SJSA1 (cell line): ENCODE data around the gene LBP. TPM values are rescaled to one million over a fixed set of nuclear protein-coding genes. Genes with fewer than 3 reads are reported as not detected.

Source experiments
- DNase-seq, 2 experiments: peaks; one replicate each; pipeline ENCODE4 v3.0.0-alpha.2; 2015 to 2020; ENCODE audit warnings: low spot score in 2 of 2, low read depth in 1 of 2
- H3K27ac ChIP-seq: fragments of 250-450 bp; sonication (Bioruptor Pico); 2 replicates; pipeline ENCODE4 v1.5.1; 2020; ENCODE audit warnings: mild to moderate bottlenecking, moderate library complexity
- H3K27me3 ChIP-seq: fragments of 250-450 bp; sonication (Bioruptor Pico); replicated peaks from 2 replicates; pipeline ENCODE4 v1.5.1; 2020; ENCODE audit warnings: mild to moderate bottlenecking, moderate library complexity
- H3K36me3 ChIP-seq: fragments of 250-450 bp; sonication (Bioruptor Pico); 2 replicates; pipeline ENCODE4 v1.5.1; 2020; ENCODE audit warnings: mild to moderate bottlenecking
- H3K4me1 ChIP-seq: fragments of 250-450 bp; sonication (Bioruptor Pico); replicated peaks from 2 replicates; pipeline ENCODE4 v1.6.1; 2021; ENCODE audit warnings: mild to moderate bottlenecking
- H3K4me3 ChIP-seq: fragments of 250-450 bp; sonication (Bioruptor Pico); 2 replicates; pipeline ENCODE4 v1.5.1; 2020; ENCODE audit warnings: mild to moderate bottlenecking
- H3K9me3 ChIP-seq: fragments of 250-450 bp; sonication (Bioruptor Pico); replicated peaks from 2 replicates; pipeline ENCODE4 v1.5.1; 2020; ENCODE audit warnings: mild to moderate bottlenecking
- total RNA-seq: library from RNA; depleted of rRNA; stranded (reverse); fragments of >200 nt; shearing (Covaris generic); gene quantifications from 2 replicates; pipeline ENCODE4 v1.2.3, GENCODE V29; 2014

The LBP gene
- total RNA-seq, 1 experiment from 2014 or later = not detected

GRCh38 chr20:38344107-38344701 lies 2.1 kb upstream of the LBP start:
- no peak overlapping the region for H3K4me3 ChIP-seq
- no peaks in the 10 kb centered on the region; the same call in 1 of the 2 replicates for H3K9me3 ChIP-seq
- no peaks in the 10 kb centered on the region for H3K36me3 ChIP-seq

GRCh38 chr20:38345643-38346042 lies 639 bp upstream of the LBP start:
- Histone ChIP-seq H3K4me3 (no peak overlapping the region), H3K4me1 (no peaks in the 10 kb centered on the region), H3K27me3 (no peaks in the 10 kb centered on the region; the same call in 1 of the 2 replicates), H3K9me3 (no peaks in the 10 kb centered on the region), H3K27ac (no peak overlapping the region), H3K36me3 (no peaks in the 10 kb centered on the region)
- no peak for DNase-seq

More at GRCh38 chr20:38344107-38344701, 2.1 kb upstream of the LBP start:
- Histone ChIP-seq H3K27ac (no peak overlapping the region), H3K4me1 (no peaks in the 10 kb centered on the region), H3K27me3 (no peaks in the 10 kb centered on the region; the same call in 1 of the 2 replicates)
- DNase-seq = no peak

- H3K4me1 ChIP-seq = no peaks in the 10 kb centered on the region
- no peak for DNase-seq
- no peaks in the 10 kb centered on the region for H3K27me3 ChIP-seq
- no peaks in the 10 kb centered on the region for H3K9me3 ChIP-seq
- H3K27ac ChIP-seq = no peak overlapping the region
- H3K4me3 ChIP-seq = no peak overlapping the region
- H3K36me3 ChIP-seq = no peaks in the 10 kb centered on the region
These were observed 459 bp downstream of the LBP start for GRCh38 chr20:38346741-38347140.

- H3K4me3 ChIP-seq = no peak overlapping the region
- no peak overlapping the region for H3K27ac ChIP-seq
- H3K36me3 ChIP-seq = no peaks in the 10 kb centered on the region
- no peaks in the 10 kb centered on the region for H3K27me3 ChIP-seq
- no peaks in the 10 kb centered on the region for H3K9me3 ChIP-seq
- DNase-seq = no peak
- H3K4me1 ChIP-seq = no peaks in the 10 kb centered on the region
These were observed 3.6 kb downstream of the LBP start for GRCh38 chr20:38349856-38350255.

- Histone ChIP-seq H3K4me3 (no peak overlapping the region), H3K9me3 (no peaks in the 10 kb centered on the region), H3K4me1 (no peaks in the 10 kb centered on the region), H3K27me3 (no peaks in the 10 kb centered on the region), H3K27ac (no peak overlapping the region), H3K36me3 (no peaks in the 10 kb centered on the region)
- no peak for DNase-seq
These were observed 4.8 kb downstream of the LBP start for GRCh38 chr20:38350879-38351775.

GRCh38 chr20:38353316-38353715 lies 7.0 kb downstream of the LBP start:
- DNase-seq = no peak
- H3K4me1 ChIP-seq = no peaks in the 10 kb centered on the region
- H3K27me3 ChIP-seq = no peaks in the 10 kb centered on the region
- no peaks in the 10 kb centered on the region for H3K9me3 ChIP-seq
- H3K36me3 ChIP-seq = no peaks in the 10 kb centered on the region
- no peak overlapping the region for H3K4me3 ChIP-seq
- no peak overlapping the region for H3K27ac ChIP-seq

GRCh38 chr20:38354227-38354626 lies 7.9 kb downstream of the LBP start:
- H3K9me3 ChIP-seq = no peaks in the 10 kb centered on the region
- H3K4me1 ChIP-seq = no peaks in the 10 kb centered on the region
- H3K4me3 ChIP-seq = no peak overlapping the region
- H3K27ac ChIP-seq = no peak overlapping the region
- no peak for DNase-seq
- H3K27me3 ChIP-seq = no peaks in the 10 kb centered on the region
- H3K36me3 ChIP-seq = no peaks in the 10 kb centered on the region

- Histone ChIP-seq H3K4me3 (no peak overlapping the region), H3K4me1 (no peaks in the 10 kb centered on the region), H3K36me3 (no peaks in the 10 kb centered on the region), H3K9me3 (no peaks in the 10 kb centered on the region), H3K27ac (no peak overlapping the region), H3K27me3 (no peaks in the 10 kb centered on the region)
- DNase-seq = no peak
These were observed 9.1 kb downstream of the LBP start for GRCh38 chr20:38355161-38356012.

GRCh38 chr20:38357653-38358207 lies 11.4 kb downstream of the LBP start:
- H3K4me1 ChIP-seq = no peaks in the 10 kb centered on the region
- no peak for DNase-seq
- H3K27ac ChIP-seq = no peak overlapping the region
- H3K4me3 ChIP-seq = no peak overlapping the region
- H3K9me3 ChIP-seq = no peaks in the 10 kb centered on the region
- no peaks in the 10 kb centered on the region for H3K36me3 ChIP-seq
- H3K27me3 ChIP-seq = no peaks in the 10 kb centered on the region

- no peak for DNase-seq
- Histone ChIP-seq H3K27me3 (no peaks in the 10 kb centered on the region), H3K9me3 (no peaks in the 10 kb centered on the region), H3K4me1 (no peaks in the 10 kb centered on the region), H3K36me3 (no peaks in the 10 kb centered on the region), H3K27ac (no peak overlapping the region), H3K4me3 (no peak overlapping the region)
These were observed 12.3 kb downstream of the LBP start for GRCh38 chr20:38358556-38358955.

GRCh38 chr20:38363004-38363747 lies 16.9 kb downstream of the LBP start:
- Histone ChIP-seq H3K27me3 (no peaks in the 10 kb centered on the region), H3K36me3 (no peaks in the 10 kb centered on the region), H3K9me3 (no peaks in the 10 kb centered on the region), H3K4me3 (no peak overlapping the region), H3K4me1 (no peaks in the 10 kb centered on the region), H3K27ac (no peak overlapping the region)
- DNase-seq = no peak

GRCh38 chr20:38369389-38369788 lies 23.1 kb downstream of the LBP start:
- Histone ChIP-seq H3K27me3 (peaks cover 10% of the 10 kb centered on the region), H3K4me1 (no peaks in the 10 kb centered on the region), H3K9me3 (no peaks in the 10 kb centered on the region), H3K36me3 (no peaks in the 10 kb centered on the region), H3K27ac (no peak overlapping the region), H3K4me3 (no peak overlapping the region)
- DNase-seq = no peak

- no peaks in the 10 kb centered on the region for H3K4me1 ChIP-seq
- no peak overlapping the region for H3K4me3 ChIP-seq
- no peak overlapping the region for H3K27ac ChIP-seq
- no peaks in the 10 kb centered on the region for H3K36me3 ChIP-seq
- H3K9me3 ChIP-seq = no peaks in the 10 kb centered on the region
- no peak for DNase-seq
- peaks cover 10% of the 10 kb centered on the region for H3K27me3 ChIP-seq
These were observed 26.5 kb downstream of the LBP start for GRCh38 chr20:38372806-38373205.
